ENCODE results near the gene CRISPLD2.

The CRISPLD2 gene

DNA sequence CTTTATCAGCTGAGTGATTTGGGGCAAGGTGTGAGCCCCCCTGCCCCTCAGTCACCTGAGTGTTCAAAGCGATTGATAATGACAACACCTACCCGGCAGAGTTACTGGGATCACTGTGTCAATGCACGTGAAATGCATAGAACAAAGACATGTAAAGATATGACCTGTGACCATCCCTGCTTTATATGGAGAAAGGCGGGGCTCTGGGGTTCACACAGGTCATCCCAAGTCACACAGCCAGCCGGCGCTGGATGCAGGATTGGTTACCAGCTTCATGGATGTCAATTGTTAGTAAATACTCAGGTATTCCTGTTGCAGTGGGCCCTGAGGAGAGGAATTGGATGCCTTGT is 64.4 kb downstream of the CRISPLD2 start:
- DNase-seq (ENCODE audit: low read depth in 2 of 2), result no peak

- DNase-seq (ENCODE audit: low read depth in 2 of 2), result no peak
Observed at GRCh38 chr16:84884596-84885341, 65.0 kb downstream of the CRISPLD2 start.

DNA sequence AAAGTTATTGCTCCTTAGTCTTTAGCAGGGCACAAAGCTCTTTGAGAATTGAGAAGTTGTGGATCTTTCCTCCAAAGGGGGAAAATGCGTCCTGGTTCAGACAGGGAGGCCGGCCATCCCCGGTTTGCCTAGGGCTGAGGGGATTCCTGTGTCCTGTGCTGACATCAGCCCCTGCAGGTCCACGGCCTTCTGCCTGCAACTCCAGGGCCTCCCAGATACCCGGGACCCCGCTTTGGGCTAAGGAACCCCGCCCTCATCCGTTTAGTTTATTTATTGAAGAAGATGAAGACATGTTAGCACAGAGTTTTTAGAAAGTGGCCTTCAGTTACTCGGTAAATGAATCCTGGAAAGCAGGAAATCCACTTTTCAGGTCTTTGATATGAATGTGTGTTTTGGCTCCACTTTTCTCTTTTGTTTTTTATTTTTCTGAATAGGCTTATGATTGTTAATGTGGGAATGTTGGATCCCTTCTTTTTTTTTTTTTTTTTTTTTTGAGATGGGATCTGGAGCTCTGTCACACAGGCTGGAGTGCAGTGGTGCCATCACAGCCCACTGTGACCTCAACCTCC is 65.6 kb downstream of the CRISPLD2 start:
- DNase-seq (ENCODE audit: low read depth in 2 of 2), result no peak

DNA sequence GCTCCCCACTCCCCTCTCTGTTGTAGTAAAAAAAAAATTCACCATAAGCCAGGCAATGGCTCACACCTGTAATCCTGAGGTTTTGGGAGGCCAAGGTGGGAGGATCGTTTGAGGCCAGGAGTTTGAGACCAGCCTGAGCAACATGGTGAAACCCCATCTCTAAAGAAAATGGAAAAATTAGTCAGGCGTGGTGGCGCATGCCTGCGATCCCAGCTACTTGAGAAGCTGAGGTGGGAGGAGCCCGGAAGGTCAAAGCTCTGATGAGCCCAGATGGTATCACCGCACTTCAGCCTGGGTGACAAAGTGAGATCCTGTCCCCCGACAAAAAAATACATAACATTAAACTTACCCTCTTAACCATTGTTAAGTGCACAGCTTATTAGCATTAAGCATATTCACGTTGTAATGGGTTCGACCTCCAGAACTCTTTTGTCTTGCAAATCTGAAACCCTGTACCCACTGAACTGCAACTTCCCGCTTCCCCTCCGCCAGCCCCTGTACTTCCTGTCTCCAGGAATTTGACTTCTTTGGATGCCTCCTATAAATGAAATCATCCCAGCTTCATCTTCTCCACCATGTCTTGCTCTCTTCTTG is 66.8 kb downstream of the CRISPLD2 start:
- DNase-seq (ENCODE audit: low read depth in 2 of 2), result no peak

DNA sequence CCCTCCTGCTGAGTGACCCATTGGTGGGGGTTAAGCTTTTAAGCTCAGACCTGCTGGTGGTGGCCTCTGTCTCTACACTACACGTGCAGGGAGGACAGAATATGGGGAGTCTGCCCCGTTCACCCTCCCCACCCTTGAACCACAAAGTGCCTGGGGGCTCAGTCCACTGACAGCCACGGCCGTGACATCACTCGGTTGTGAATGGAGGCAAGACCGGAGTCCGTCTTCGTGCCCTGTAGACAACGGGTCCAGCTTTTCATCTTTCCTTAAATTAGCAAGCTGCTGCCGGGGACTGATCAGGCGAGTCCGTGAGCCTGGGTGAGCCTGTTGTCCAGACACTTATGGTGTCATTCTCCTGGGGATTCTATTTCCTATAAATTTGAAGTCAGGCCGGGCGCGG is 67.4 kb downstream of the CRISPLD2 start:
- DNase-seq (ENCODE audit: low read depth in 2 of 2), result no peak

DNA sequence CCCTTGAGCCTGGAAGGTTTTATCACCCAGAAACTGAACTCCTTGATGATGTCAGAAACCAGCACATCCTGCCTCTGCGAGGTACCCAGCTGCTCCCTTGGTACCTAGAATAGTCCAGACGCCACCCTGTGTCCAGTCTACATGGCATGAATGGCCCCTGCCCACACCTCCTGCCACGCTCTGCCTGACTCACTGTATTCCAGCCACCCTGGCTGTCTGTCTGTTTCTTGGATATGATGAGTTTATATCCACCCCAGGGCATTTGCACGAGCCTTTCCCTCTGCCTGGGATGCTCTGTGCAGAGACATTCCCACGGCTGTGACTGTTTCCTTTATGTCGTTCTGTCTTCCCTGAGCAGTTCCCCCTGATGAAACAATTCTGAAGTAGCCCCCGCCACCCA is 68.7 kb downstream of the CRISPLD2 start:
- DNase-seq (ENCODE audit: low read depth in 2 of 2), result no peak

DNA sequence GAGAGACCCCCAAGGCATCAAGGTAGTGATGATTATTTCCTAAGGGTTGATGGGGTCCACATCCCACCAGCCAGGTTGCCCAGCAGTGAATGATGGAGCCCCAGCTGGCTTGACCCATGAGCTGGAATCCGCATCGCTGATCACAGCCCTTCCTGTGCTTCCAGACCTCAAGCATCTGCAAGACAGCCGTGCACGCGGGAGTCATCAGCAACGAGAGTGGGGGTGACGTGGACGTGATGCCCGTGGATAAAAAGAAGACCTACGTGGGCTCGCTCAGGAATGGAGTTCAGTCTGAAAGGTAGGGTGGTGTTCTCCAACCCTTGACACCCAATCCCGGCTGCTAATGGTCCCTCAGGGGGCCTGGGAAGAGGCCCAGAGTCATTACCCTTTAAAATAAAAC is 69.3 kb downstream of the CRISPLD2 start:
- DNase-seq (ENCODE audit: low read depth in 2 of 2), result peak in 1 of 2 experiments; percentile 15

GRCh38 chr16:84890427-84890826 is 70.6 kb downstream of the CRISPLD2 start:
- DNase-seq (ENCODE audit: low read depth in 2 of 2), result no peak

DNA sequence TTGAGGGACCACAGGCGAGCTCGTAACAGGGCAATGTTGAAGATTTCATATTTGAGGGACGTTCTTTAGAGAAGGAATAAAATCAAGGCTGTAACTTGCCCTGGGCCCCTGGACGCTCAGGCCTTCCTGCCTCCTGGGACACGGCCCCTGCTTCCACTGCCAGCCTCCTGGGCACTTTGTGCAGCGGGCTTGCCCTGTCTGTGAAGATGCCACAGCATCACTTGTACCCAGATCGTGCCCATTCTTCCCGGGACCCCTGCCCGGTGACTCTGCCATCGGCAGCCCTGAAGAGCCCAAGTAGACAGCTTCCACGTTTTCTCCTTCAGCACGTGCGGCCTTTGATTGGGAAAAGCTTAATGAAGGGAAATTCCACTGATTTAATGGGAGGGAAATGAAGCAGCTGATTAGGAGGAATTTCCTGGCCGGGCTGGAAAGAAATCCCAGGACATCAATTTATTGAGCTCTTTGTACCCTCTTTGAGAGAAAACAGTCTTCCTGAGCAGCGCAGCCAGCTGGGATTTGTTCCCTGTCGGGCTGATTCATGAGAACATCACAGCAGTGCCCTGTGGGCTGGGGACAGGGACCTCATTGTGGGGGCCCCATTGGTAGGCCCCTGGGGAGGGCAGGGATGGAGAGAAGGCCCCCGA is 71.5 kb downstream of the CRISPLD2 start:
- no peak for DNase-seq (ENCODE audit: low read depth in 2 of 2)

DNA sequence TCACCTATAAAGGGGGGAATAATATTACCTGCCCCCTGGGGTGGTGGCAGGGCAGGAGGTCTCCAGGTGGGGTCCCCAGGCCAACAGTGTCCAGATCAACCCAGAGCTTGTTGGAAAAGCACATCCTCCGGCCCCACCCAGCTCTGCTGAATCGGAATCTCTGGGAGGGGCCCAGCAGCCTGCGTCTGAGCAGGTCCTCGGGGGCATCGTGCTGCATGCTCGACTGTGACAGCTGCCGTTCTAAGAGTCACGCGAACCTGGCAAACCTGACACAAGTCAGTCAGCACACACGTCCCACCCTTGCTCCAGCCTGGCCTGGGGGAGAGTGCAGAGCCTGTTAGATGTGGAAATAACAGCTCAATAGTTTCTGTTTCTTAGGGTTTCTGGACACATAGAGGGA is 72.3 kb downstream of the CRISPLD2 start:
- no peak for DNase-seq (ENCODE audit: low read depth in 2 of 2)

DNA sequence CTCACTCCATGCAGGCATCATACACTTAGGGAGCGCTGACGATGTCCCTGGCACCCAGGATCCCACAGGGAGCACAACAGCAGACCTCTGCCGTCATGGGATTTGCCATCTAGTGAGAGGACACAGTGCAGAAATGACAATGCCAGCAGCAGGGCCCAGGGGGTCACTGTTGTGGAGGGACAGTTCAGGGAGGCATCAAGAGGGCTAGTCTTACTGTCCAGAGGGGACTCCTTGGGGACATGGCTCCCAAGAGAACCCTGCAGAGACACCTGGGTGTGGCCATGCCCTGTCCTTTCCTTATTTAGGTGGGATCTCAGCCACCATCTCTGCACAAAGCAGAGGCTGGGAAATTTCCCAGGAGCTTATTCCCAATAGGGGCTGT is 73.7 kb downstream of the CRISPLD2 start:
- DNase-seq (ENCODE audit: low read depth in 2 of 2), result no peak

- DNase-seq (ENCODE audit: low read depth in 2 of 2), result no peak
Observed at GRCh38 chr16:84893849-84894599, 74.2 kb downstream of the CRISPLD2 start.

DNA sequence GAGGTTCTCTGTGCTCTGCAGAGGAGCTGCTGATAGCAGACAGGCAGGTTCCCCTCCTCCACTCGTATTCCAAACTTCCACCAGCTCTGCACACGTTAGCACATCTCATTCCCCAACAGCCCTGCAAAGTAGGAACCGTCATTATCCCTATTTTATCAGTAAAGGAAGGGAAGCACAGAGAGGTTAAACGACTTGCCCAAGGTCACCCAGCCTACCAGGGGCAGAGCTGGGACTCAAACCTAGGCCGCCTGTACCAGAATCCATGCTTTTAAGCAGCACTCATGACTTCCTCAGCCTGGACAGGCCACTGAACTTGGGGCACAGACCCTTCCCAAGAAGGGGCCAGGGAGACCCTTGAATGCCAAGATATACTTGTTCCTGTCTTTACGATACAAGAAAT is 75.2 kb downstream of the CRISPLD2 start:
- DNase-seq (ENCODE audit: low read depth in 2 of 2), result no peak

DNA sequence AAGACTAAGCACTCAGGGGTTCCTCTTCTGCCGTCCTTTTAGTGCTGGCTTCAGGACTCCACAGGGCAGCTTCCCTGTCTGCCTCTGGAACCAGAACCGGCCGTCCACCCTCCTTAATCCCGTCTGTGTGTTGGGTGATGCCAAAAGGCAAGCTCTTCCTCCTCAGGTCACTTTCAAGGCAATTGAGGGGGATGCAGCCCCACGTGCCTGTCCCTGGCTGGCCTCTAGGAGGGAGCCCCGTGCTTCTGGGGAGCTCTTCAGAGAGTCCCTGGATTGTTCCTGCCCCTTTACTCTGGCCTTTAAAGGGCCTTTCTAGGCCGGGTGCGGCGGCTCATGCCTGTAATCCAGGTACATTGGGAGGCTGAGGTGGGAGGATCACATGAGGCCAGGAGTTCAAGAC is 77.1 kb downstream of the CRISPLD2 start:
- DNase-seq (ENCODE audit: low read depth in 2 of 2), result no peak

GRCh38 chr16:84897911-84898377 is 78.2 kb downstream of the CRISPLD2 start:
- DNase-seq (ENCODE audit: low read depth in 2 of 2), result no peak

- no peak for DNase-seq (ENCODE audit: low read depth in 2 of 2)
Observed at GRCh38 chr16:84898447-84898846, 78.7 kb downstream of the CRISPLD2 start.

- no peak for DNase-seq (ENCODE audit: low read depth in 2 of 2)
Observed at GRCh38 chr16:84899414-84899813, 79.6 kb downstream of the CRISPLD2 start.

- no peak for DNase-seq (ENCODE audit: low read depth in 2 of 2)
Observed at GRCh38 chr16:84905965-84906460, 86.2 kb downstream of the CRISPLD2 start.

- no peak for DNase-seq (ENCODE audit: low read depth in 2 of 2)
Observed at GRCh38 chr16:84907051-84907450, 87.3 kb downstream of the CRISPLD2 start.

DNA sequence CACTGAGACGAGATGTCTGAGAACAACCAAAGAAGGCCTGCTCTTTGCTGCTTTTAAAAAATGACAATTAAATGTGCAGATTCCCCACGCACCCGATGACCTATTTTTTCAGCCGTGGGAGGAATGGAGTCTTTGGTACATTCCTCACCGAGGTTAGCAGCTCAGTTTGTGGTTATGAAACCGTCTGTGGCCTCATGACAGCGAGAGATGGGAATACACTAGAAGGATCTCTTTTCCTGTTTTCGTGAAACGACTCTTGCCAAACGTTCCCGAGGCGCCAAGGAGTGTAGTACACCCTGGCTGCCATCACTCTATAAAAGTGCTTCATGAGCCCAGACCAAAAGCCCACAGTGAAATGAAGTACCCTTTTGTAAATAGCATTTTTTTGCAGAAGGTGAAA is 87.8 kb downstream of the CRISPLD2 start:
- DNase-seq (ENCODE audit: low read depth in 2 of 2), result peak in 1 of 2 experiments; percentile 18

DNA sequence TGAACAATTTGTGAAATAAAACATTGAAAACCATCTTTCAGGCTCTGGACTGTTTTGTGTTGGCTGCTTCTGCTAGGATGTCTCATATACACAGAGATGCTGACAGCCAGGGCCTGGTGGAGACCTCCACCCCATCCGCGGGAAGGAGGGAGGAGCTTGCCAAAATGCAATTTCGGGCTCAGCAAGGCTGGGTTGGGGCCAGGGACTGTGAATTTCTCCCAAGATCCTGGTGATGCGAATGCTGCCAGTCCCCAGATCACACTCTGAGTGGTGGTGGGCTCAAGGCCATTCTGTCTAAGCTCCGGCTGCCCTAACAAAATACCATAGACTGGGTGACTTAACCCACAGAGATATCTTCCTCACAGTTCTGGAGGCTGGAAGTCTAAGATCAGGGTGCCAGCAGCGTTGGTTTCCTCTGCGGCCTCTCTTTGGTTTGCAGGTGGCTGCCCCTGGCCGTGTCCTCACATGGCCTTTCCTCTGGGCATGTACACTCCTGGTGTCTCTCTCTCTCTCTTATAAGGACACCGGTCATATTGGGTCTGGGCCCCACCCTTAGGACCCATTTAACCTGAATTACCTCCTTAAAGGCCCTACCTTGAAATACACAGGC is 89.8 kb downstream of the CRISPLD2 start:
- no peak for DNase-seq (ENCODE audit: low read depth in 2 of 2)

Measured in fibroblast of skin of left biceps (primary cell).